Stomach (tissue), 9 donors: Measurements from ENCODE around the gene PITPNC1. TPM values are rescaled to one million over a fixed set of nuclear protein-coding genes. Genes with fewer than 3 reads are reported as not detected.

Experiments used
- DNase-seq, 2 donors: peaks; one replicate each; pipeline versions ENCODE4 v3.0.0 to v3.0.0-alpha.2; 2013 to 2019
- H3K27ac ChIP-seq, 5 donors: fragments of 200-600 bp in 4 of 5; sonication (generic) in 4 of 5; one replicate each; pipeline ENCODE4 v1.5.1; 2013 to 2019; ENCODE audit warnings: mild to moderate bottlenecking in 1 of 5, moderate library complexity in 1 of 5
- H3K27me3 ChIP-seq, 3 donors: fragments of 200-600 bp; sonication (generic); one replicate each; pipeline ENCODE4 v1.5.1; 2017 to 2019; ENCODE audit warnings: mixed run types in 1 of 3
- H3K36me3 ChIP-seq, 4 donors: fragments of 200-600 bp; sonication (generic); 1 replicate in 3 of 4; 2 replicates in 1 of 4; pipeline ENCODE4 v1.5.1; 2016 to 2019
- H3K4me1 ChIP-seq, 4 donors: fragments of 200-600 bp; sonication (generic); one replicate each; pipeline ENCODE4 v1.5.1; 2016 to 2019
- H3K4me3 ChIP-seq, 4 donors: fragments of 200-600 bp; sonication (generic) in 3 of 4; one replicate each; pipeline ENCODE4 v1.5.1; 2016 to 2019; ENCODE audit warnings: mild to moderate bottlenecking in 1 of 4
- H3K9me3 ChIP-seq, 4 donors: fragments of 200-600 bp; sonication (generic); one replicate each; pipeline ENCODE4 v1.5.1; 2016 to 2019
- CTCF ChIP-seq, 7 experiments: fragments of 450-650 bp in 4 of 7; fragments of 200-600 bp in 3 of 7; sonication (generic) in 3 of 7; IDR thresholded peaks; one replicate each; pipeline ENCODE4 v1.5.1; 2016 to 2019; ENCODE audit warnings: antibody characterized with exemption in 7 of 7, control low read depth in 2 of 7, mild to moderate bottlenecking in 1 of 7
- EP300 ChIP-seq: sonication (generic); formaldehyde crosslinking; IDR thresholded peaks from one replicate; pipeline ENCODE4 v1.6.1; 2017; ENCODE audit warnings: antibody characterized with exemption
- POLR2A ChIP-seq, 4 donors: fragments of 450-650 bp; IDR thresholded peaks; one replicate each; pipeline ENCODE4 v1.6.1; 2016; ENCODE audit warnings: antibody characterized with exemption in 4 of 4, control low read depth in 2 of 4, mild to moderate bottlenecking in 1 of 4, moderate library complexity in 1 of 4
- POLR2AphosphoS5 ChIP-seq, 3 donors: sonication (generic); formaldehyde crosslinking; IDR thresholded peaks; one replicate each; pipeline ENCODE4 v1.6.1; 2016; ENCODE audit warnings: antibody characterized with exemption in 3 of 3
- WGBS, 5 donors: extraction: QIAGEN DNeasy Blood & Tissue Kit in 3 of 5; methylation state at CpG; one replicate each; pipeline versions ENCODE4 v1.1.5 to v1.1.7; 2013 to 2018; 5-methylcytosine and 5-hydroxymethylcytosine counted together
- intact Hi-C: fragments of 100-400 bp; cut with DNase I; formaldehyde crosslinking; loops from one replicate; pipeline ENCODE4 v1.15.1; 2023; ENCODE audit warnings: low total_unique reads
- polyA plus RNA-seq, 3 donors: library from polyadenylated mRNA; stranded (reverse); fragments of 200-250 nt; gene quantifications; one replicate each; pipeline ENCODE4 v1.2.3, GENCODE V29; 2013
- total RNA-seq, 5 donors: library from RNA; depleted of rRNA; stranded (reverse); fragments of >200 nt; gene quantifications; one replicate each; pipeline versions ENCODE4 v1.1.0 to v1.2.3, GENCODE V29; 2014 to 2016
- donor health status: healthy with polysubstance abuse.
- donor health status: Bipolar disorder and iron deficiency.
- donor health status: healthy.

The PITPNC1 gene
- total and polyA plus RNA-seq, 8 donors = 2.3 to 25.3 (median 14.4) TPM

GRCh38 chr17:67439269-67439668 lies 62.2 kb downstream of the PITPNC1 start:
- 87 to 95% (median 89%) methylated on average over 2 of the region's 2 CpGs for WGBS, 5 donors
- no peak overlapping the region for H3K4me3 ChIP-seq
- H3K27ac ChIP-seq = peak overlapping the region in 1 of 5 donors; percentile 72
- H3K4me1 ChIP-seq = peaks cover 0 to 49% (median 11%) of the 10 kb centered on the region in 4 donors
- no peak for DNase-seq
- intact Hi-C loops = no loop called here
- no peak for TF ChIP-seq POLR2A (IDR thresholded peaks at IDR 0.05)
- no peak for TF ChIP-seq CTCF (IDR thresholded peaks at IDR 0.05)
- no peak for TF ChIP-seq EP300
- no peak for TF ChIP-seq POLR2AphosphoS5 (IDR thresholded peaks at IDR 0.05)
- no peaks in the 10 kb centered on the region for H3K27me3 ChIP-seq
- H3K9me3 ChIP-seq = no peaks in the 10 kb centered on the region
- H3K36me3 ChIP-seq = no peaks in the 10 kb centered on the region

GRCh38 chr17:67440277-67441051 lies 63.4 kb downstream of the PITPNC1 start:
- H3K27me3 ChIP-seq = no peaks in the 10 kb centered on the region
- 73 to 84% (median 78%) methylated on average over 7 of the region's 7 CpGs for WGBS, 5 donors
- TF ChIP-seq CTCF (IDR thresholded peaks at IDR 0.05) = no peak
- no peak for TF ChIP-seq EP300

GRCh38 chr17:67441052-67441895 lies 64.2 kb downstream of the PITPNC1 start:
- TF ChIP-seq POLR2AphosphoS5 (IDR thresholded peaks at IDR 0.05) = peak in 1 of 3 donors; percentile 27
- TF ChIP-seq CTCF (IDR thresholded peaks at IDR 0.05) = no peak
- TF ChIP-seq POLR2A (IDR thresholded peaks at IDR 0.05) = no peak
- DNase-seq = peak in 1 of 2 donors; percentile 70
- Histone ChIP-seq H3K4me3 (no peak overlapping the region), H3K9me3 (no peaks in the 10 kb centered on the region), H3K27me3 (no peaks in the 10 kb centered on the region), H3K4me1 (peaks cover 0 to 39% (median 11%) of the 10 kb centered on the region in 4 donors), H3K27ac (peak overlapping the region; percentile 30 to 73 (median 72)), H3K36me3 (no peaks in the 10 kb centered on the region)
- intact Hi-C loops = no loop called here
- 54 to 63% (median 60%) methylated on average over 19 of the region's 19 CpGs for WGBS, 5 donors

More at GRCh38 chr17:67440277-67441051, 63.4 kb downstream of the PITPNC1 start:
- Histone ChIP-seq H3K36me3 (no peaks in the 10 kb centered on the region), H3K27ac (peak overlapping the region; percentile 12 to 73 (median 72)), H3K4me3 (no peak overlapping the region), H3K9me3 (no peaks in the 10 kb centered on the region), H3K4me1 (peaks cover 0 to 44% (median 11%) of the 10 kb centered on the region in 4 donors)
- DNase-seq = no peak
- intact Hi-C loops = no loop called here

GRCh38 chr17:67441896-67442219 lies 64.8 kb downstream of the PITPNC1 start:
- intact Hi-C loops = no loop called here
- no peak overlapping the region for H3K4me3 ChIP-seq
- H3K4me1 ChIP-seq = peaks cover 0 to 33% (median 11%) of the 10 kb centered on the region in 4 donors
- no peaks in the 10 kb centered on the region for H3K9me3 ChIP-seq
- WGBS, 5 donors = 68 to 86% (median 76%) methylated on average over 1 of the region's 1 CpG
- TF ChIP-seq POLR2AphosphoS5 (IDR thresholded peaks at IDR 0.05) (no peak), EP300 (no peak), CTCF (IDR thresholded peaks at IDR 0.05) (no peak), POLR2A (IDR thresholded peaks at IDR 0.05) (no peak)
- DNase-seq = no peak
- H3K27me3 ChIP-seq = no peaks in the 10 kb centered on the region
- H3K36me3 ChIP-seq = no peaks in the 10 kb centered on the region
- H3K27ac ChIP-seq = peak overlapping the region; percentile 30 to 73 (median 72)
